Neutrophil (primary cell): Measurements from ENCODE around the gene GGN.
"Not testable (repeated sequence)": the region's sequence is repeated elsewhere in the genome, so short reads cannot be mapped to it uniquely, and the experiment has no call there.

Experiments
- H3K27ac ChIP-seq: fragments of 200-600 bp; sonication (generic); 2 replicates; pipeline ENCODE4 v1.5.1; 2016; ENCODE audit warnings: mild to moderate bottlenecking, moderate library complexity
- H3K27me3 ChIP-seq: fragments of 200-600 bp; sonication (generic); 2 replicates; pipeline ENCODE4 v1.6.0; 2016; ENCODE audit warnings: mild to moderate bottlenecking
- H3K36me3 ChIP-seq: fragments of 200-600 bp; sonication (generic); 2 replicates; pipeline ENCODE4 v1.5.1; 2017
- H3K4me1 ChIP-seq, 2 experiments: fragments of 200-600 bp in 1 of 2; sonication (generic) in 1 of 2; 1 replicate in 1 of 2; 2 replicates in 1 of 2; pipeline versions ENCODE4 v1.5.1 to v1.6.1; 2013 to 2016; ENCODE audit warnings: low read depth in 1 of 2, low read length in 1 of 2, mild to moderate bottlenecking in 1 of 2, moderate library complexity in 1 of 2; ENCODE audit not compliant: control insufficient read depth in 1 of 2, insufficient read depth in 1 of 2
- H3K4me3 ChIP-seq, 2 experiments: fragments of 200-600 bp in 1 of 2; sonication (generic) in 1 of 2; 1 replicate in 1 of 2; 2 replicates in 1 of 2; pipeline ENCODE4 v1.5.1; 2013 to 2016; ENCODE audit warnings: low read depth in 1 of 2, low read length in 1 of 2, mild to moderate bottlenecking in 1 of 2, moderate library complexity in 1 of 2
- H3K9me3 ChIP-seq: fragments of 200-600 bp; sonication (generic); 2 replicates; pipeline ENCODE4 v1.5.1; 2016
- CTCF ChIP-seq: fragments of 200-600 bp; sonication (generic); IDR thresholded peaks from 2 replicates; pipeline ENCODE4 v1.5.1; 2016; ENCODE audit warnings: antibody characterized with exemption

GGN gene

DNA sequence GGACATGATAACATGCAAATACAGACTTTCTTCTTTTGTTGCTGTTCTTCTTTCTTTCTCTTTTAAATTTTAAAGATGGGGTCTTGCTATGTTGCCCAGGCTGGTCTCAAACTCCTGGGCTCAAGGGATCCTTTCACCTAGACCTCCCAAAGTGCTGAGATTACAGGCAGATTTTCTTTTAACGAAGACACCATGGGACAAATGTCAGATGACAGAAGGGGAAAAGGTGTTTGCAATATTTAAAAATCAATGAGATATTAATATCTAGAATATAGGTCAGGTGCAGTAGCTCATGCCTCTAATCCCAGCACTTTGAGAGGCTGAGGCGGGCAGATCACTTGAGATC lies 42.0 kb upstream of the GGN start:
- peaks cover 19% of the 10 kb centered on the region in 2 experiments for H3K4me1 ChIP-seq
- H3K27ac ChIP-seq = no peak overlapping the region
- H3K36me3 ChIP-seq = no peaks in the 10 kb centered on the region
- no peak for TF ChIP-seq CTCF
- H3K4me3 ChIP-seq = no peak overlapping the region
- H3K27me3 ChIP-seq = peaks cover 54% of the 10 kb centered on the region
- H3K9me3 ChIP-seq = no peaks in the 10 kb centered on the region

DNA sequence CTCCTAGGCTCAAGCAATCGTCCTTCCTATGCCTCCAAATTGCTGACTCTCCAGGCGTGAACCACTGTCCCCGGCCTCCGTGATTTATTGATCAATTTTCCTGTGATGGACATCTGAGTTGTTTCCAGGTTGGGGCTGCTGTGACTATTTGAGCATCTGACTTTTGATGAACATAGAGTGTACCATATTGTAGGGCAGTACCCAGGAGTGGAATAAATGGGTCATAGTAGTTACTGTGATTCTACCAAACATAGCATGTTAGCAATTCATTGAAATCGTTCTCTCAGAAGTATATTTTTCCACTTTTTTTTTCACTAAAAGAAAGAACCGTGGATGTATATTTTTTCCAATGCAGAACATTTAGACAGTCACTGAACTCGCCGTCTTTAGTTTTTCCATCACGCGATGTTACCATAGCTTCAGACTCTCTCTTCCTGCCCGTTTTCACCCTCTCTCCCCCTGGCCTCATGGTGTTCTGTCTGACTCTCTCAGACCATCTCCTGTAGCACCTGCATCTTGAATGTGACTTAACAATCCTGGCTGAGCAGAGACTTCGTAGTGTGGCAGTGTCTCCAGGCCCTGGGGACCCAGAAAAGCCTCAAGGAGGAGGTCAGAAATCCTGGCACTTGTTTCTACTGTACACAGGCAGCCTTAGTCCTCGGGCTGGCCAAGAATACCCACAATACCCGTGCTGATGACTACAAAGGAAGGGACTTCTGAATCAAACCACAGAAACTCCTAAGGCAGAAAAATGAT lies 41.4 kb upstream of the GGN start:
- TF ChIP-seq CTCF = no peak
- H3K36me3 ChIP-seq = no peaks in the 10 kb centered on the region
- H3K4me1 ChIP-seq = peaks cover 24% of the 10 kb centered on the region in 2 experiments
- H3K4me3 ChIP-seq = no peak overlapping the region
- peaks cover 49% of the 10 kb centered on the region for H3K27me3 ChIP-seq
- no peaks in the 10 kb centered on the region for H3K9me3 ChIP-seq
- H3K27ac ChIP-seq = no peak overlapping the region

- peaks cover 32% of the 10 kb centered on the region for H3K27me3 ChIP-seq
- not testable (repeated sequence) for H3K9me3 ChIP-seq, H3K4me3 ChIP-seq
- peaks cover 11% of the 10 kb centered on the region for H3K36me3 ChIP-seq
- peaks cover 37 to 41% of the 10 kb centered on the region in 2 experiments for H3K4me1 ChIP-seq
- peak overlapping the region; percentile 89 for H3K27ac ChIP-seq
These were observed 39.3 kb upstream of the GGN start for GRCh38 chr19:38427035-38427677.

- H3K4me1 ChIP-seq = peaks cover 45% of the 10 kb centered on the region in 2 experiments
- no peaks in the 10 kb centered on the region for H3K9me3 ChIP-seq
- TF ChIP-seq CTCF = no peak
- peaks cover 22% of the 10 kb centered on the region for H3K27me3 ChIP-seq
- peak within 1 kb of the TSS; percentile 89 for H3K27ac ChIP-seq
- H3K36me3 ChIP-seq = peaks cover 23% of the 10 kb centered on the region
- peak within 1 kb of the TSS; percentile 81 to 97 for H3K4me3 ChIP-seq
These were observed 38.1 kb upstream of the GGN start, which contains the start of gene RASGRP4 for GRCh38 chr19:38425810-38426466. TSS of gene RASGRP4 (minus strand) at chr19:38426219. CDS start at chr19:38426091, 128 bp downstream.

DNA sequence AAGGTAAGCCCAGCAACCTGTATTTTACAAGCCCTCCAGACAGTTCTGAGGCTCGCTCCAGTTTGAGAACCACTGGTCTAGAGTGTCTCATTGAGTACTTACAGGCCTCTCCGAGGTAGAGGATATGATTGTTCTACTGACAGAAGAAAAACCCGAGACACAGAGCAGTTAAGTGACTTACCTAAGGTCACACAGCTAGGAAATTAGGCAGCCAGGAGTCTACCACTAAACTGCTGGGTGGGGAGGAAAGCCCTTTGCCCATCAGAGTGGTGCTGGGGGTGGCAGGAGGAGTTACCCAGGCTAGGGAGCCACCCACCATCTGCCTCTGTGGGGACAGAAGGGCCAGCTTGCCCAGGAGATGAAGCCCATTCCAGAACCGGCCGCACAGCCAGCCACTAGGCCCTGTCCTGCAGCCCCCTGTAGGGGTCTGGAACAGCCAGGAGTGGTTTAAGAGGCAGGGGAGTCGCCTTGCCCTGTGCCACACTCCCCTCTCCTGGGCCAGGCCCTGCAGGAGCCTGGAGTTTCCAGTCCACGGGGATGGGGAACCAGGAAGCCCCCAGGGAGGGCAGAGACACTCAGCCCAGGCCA lies 37.5 kb upstream of the GGN start:
- peak overlapping the region; percentile 89 for H3K27ac ChIP-seq
- peaks cover 29% of the 10 kb centered on the region for H3K36me3 ChIP-seq
- peak overlapping the region; percentile 81 to 97 for H3K4me3 ChIP-seq
- H3K9me3 ChIP-seq = no peaks in the 10 kb centered on the region
- peaks cover 45 to 51% of the 10 kb centered on the region in 2 experiments for H3K4me1 ChIP-seq
- no peak for TF ChIP-seq CTCF
- H3K27me3 ChIP-seq = peaks cover 17% of the 10 kb centered on the region
